ES-I3 (cell line): ENCODE results near the gene KRT71.

Experiments used
- H3K36me3 ChIP-seq: 2 replicates; pipeline ENCODE4 v1.6.1; 2013; ENCODE audit warnings: mild to moderate bottlenecking, low read length, control low read depth, moderate library complexity; ENCODE audit not compliant: insufficient read depth
- H3K4me1 ChIP-seq: 2 replicates; pipeline ENCODE4 v1.6.1; 2013; ENCODE audit warnings: mild to moderate bottlenecking, control low read depth, low read length; ENCODE audit not compliant: insufficient read depth
- H3K9ac ChIP-seq: 2 replicates; pipeline ENCODE4 v1.6.1; 2013; ENCODE audit warnings: low read depth, mild to moderate bottlenecking, low read length, moderate library complexity
- H3K9me3 ChIP-seq: 2 replicates; pipeline ENCODE4 v1.6.1; 2013; ENCODE audit warnings: mild to moderate bottlenecking, low read length, moderate library complexity; ENCODE audit not compliant: control insufficient read depth, insufficient read depth

KRT71 gene

GRCh38 chr12:52561880-52562449 lies 9.0 kb upstream of the KRT71 start:
- Histone ChIP-seq H3K9me3 (no peaks in the 10 kb centered on the region), H3K36me3 (no peaks in the 10 kb centered on the region), H3K4me1 (no peaks in the 10 kb centered on the region), H3K9ac (no peak overlapping the region)

GRCh38 chr12:52559979-52560378 lies 7.0 kb upstream of the KRT71 start:
- Histone ChIP-seq H3K4me1 (no peaks in the 10 kb centered on the region), H3K36me3 (no peaks in the 10 kb centered on the region), H3K9ac (no peak overlapping the region), H3K9me3 (no peaks in the 10 kb centered on the region)

- Histone ChIP-seq H3K4me1 (no peaks in the 10 kb centered on the region), H3K9me3 (no peaks in the 10 kb centered on the region), H3K36me3 (no peaks in the 10 kb centered on the region), H3K9ac (no peak overlapping the region)
These were observed 6.0 kb upstream of the KRT71 start for GRCh38 chr12:52558781-52559445.

- no peaks in the 10 kb centered on the region for H3K36me3 ChIP-seq
- H3K9me3 ChIP-seq: no peaks in the 10 kb centered on the region
- H3K4me1 ChIP-seq: no peaks in the 10 kb centered on the region
- no peak overlapping the region for H3K9ac ChIP-seq
These were observed 4.5 kb upstream of the KRT71 start for GRCh38 chr12:52557476-52557875.

- H3K4me1 ChIP-seq: no peaks in the 10 kb centered on the region
- no peaks in the 10 kb centered on the region for H3K9me3 ChIP-seq
- H3K36me3 ChIP-seq: no peaks in the 10 kb centered on the region
- no peak overlapping the region for H3K9ac ChIP-seq
These were observed 2.6 kb upstream of the KRT71 start for GRCh38 chr12:52555577-52555976.

- no peak overlapping the region for H3K9ac ChIP-seq
- no peaks in the 10 kb centered on the region for H3K4me1 ChIP-seq
- no peaks in the 10 kb centered on the region for H3K36me3 ChIP-seq
- no peaks in the 10 kb centered on the region for H3K9me3 ChIP-seq
These were observed 890 bp downstream of the KRT71 start for GRCh38 chr12:52552055-52552454.

GRCh38 chr12:52551216-52551865 lies 1.6 kb downstream of the KRT71 start:
- no peaks in the 10 kb centered on the region for H3K9me3 ChIP-seq
- H3K36me3 ChIP-seq: no peaks in the 10 kb centered on the region
- no peaks in the 10 kb centered on the region for H3K4me1 ChIP-seq
- no peak overlapping the region for H3K9ac ChIP-seq

GRCh38 chr12:52546126-52546525 lies 6.8 kb downstream of the KRT71 start:
- no peaks in the 10 kb centered on the region for H3K36me3 ChIP-seq
- H3K9ac ChIP-seq: no peak overlapping the region
- H3K9me3 ChIP-seq: no peaks in the 10 kb centered on the region
- H3K4me1 ChIP-seq: no peaks in the 10 kb centered on the region

- no peaks in the 10 kb centered on the region for H3K36me3 ChIP-seq
These were observed 8.7 kb downstream of the KRT71 start for GRCh38 chr12:52543985-52544883.

GRCh38 chr12:52542785-52543318 lies 10.1 kb downstream of the KRT71 start:
- H3K4me1 ChIP-seq: no peaks in the 10 kb centered on the region
- H3K9me3 ChIP-seq: no peaks in the 10 kb centered on the region
- no peak overlapping the region for H3K9ac ChIP-seq
- H3K36me3 ChIP-seq: no peaks in the 10 kb centered on the region

More at GRCh38 chr12:52543985-52544883, 8.7 kb downstream of the KRT71 start:
- Histone ChIP-seq H3K9ac (no peak overlapping the region), H3K9me3 (no peaks in the 10 kb centered on the region), H3K4me1 (no peaks in the 10 kb centered on the region)

- Histone ChIP-seq H3K4me1 (no peaks in the 10 kb centered on the region), H3K36me3 (no peaks in the 10 kb centered on the region), H3K9ac (no peak overlapping the region), H3K9me3 (no peaks in the 10 kb centered on the region)
These were observed 10.8 kb downstream of the KRT71 start for GRCh38 chr12:52542157-52542556.

GRCh38 chr12:52541709-52542108 lies 11.2 kb downstream of the KRT71 start:
- H3K9me3 ChIP-seq: no peaks in the 10 kb centered on the region
- no peak overlapping the region for H3K9ac ChIP-seq
- no peaks in the 10 kb centered on the region for H3K4me1 ChIP-seq
- no peaks in the 10 kb centered on the region for H3K36me3 ChIP-seq

- no peak overlapping the region for H3K9ac ChIP-seq
- H3K9me3 ChIP-seq: no peaks in the 10 kb centered on the region
- no peaks in the 10 kb centered on the region for H3K4me1 ChIP-seq
- H3K36me3 ChIP-seq: no peaks in the 10 kb centered on the region
These were observed 12.4 kb downstream of the KRT71 start for GRCh38 chr12:52540531-52540930.

- Histone ChIP-seq H3K4me1 (no peaks in the 10 kb centered on the region), H3K9ac (no peak overlapping the region), H3K9me3 (no peaks in the 10 kb centered on the region), H3K36me3 (no peaks in the 10 kb centered on the region)
These were observed 13.1 kb downstream of the KRT71 start for GRCh38 chr12:52539821-52540173.
